ENCODE results near the gene EIF1.
"Not testable (repeated sequence)": the region's sequence is repeated elsewhere in the genome, so short reads cannot be mapped to it uniquely, and the experiment has no call there.

EIF1 gene

DNA sequence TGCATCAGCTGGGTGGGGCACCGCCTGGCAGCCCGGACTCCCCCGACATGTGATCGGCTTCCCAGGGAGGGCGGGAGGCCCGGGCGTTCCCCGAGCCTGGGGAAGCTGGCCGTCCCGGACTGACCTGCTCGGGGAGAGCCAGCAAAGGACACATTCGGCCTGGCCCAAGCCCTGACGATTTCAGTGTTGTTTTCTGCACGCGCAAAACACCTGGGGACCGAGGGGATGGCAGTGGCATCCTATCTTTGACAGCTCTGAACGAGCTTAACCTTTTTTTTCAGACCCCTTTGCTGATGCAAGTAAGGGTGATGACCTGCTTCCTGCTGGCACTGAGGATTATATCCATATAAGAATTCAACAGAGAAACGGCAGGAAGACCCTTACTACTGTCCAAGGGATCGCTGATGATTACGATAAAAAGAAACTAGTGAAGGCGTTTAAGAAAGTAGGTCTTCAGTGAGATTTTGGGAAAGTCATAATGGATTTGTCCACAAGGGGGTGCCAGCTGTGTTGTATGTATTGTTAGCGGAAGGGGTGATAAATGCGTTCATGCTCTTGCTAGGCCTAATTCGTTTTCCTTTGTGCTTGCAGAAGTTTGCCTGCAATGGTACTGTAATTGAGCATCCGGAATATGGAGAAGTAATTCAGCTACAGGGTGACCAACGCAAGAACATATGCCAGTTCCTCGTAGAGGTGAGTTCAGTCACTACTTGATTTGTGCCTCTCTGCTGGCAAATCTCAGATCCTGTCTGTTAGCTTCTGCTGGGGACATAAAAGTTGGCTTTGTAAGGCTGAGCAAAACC lies 1.0 kb downstream of the EIF1 start:
- Histone ChIP-seq H3K4me3 (ENCODE audit: insufficient read depth, low read depth, low read length) (peak overlapping the region; percentile 86), H3K27me3 (ENCODE audit: control insufficient read depth, insufficient read depth, low read length, poor library complexity, severe bottlenecking) (no peaks in the 10 kb centered on the region), H3K36me3 (ENCODE audit: control insufficient read depth, insufficient read depth, low read length) (peaks cover 32% of the 10 kb centered on the region), H3K27ac (ENCODE audit: insufficient read depth, low read depth, low read length, poor library complexity, severe bottlenecking) (peak overlapping the region; percentile 98), H3K4me1 (ENCODE audit: control insufficient read depth, insufficient read depth, low read length) (no peaks in the 10 kb centered on the region), H3K9me3 (ENCODE audit: control insufficient read depth, low read length) (no peaks in the 10 kb centered on the region)
- 6 to 9% methylated on average over 27 of the region's 27 CpGs for WGBS, 2 experiments

DNA sequence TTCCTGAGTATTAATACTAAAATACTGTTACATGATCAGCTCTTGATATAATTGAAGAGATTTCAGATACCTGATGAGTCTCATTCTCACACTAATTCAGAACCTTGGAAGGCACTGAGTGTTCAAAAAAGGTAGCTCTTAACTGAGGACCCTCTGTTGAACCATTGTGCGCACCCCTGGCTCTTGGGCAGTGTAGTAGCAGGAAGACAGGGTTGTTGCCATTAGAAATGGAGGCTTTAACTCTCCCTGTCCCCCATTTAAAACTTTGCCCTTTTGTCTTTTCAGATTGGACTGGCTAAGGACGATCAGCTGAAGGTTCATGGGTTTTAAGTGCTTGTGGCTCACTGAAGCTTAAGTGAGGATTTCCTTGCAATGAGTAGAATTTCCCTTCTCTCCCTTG lies 1.8 kb downstream of the EIF1 start:
- peak overlapping the region; percentile 86 for H3K4me3 ChIP-seq (ENCODE audit: insufficient read depth, low read depth, low read length)
- no peaks in the 10 kb centered on the region for H3K9me3 ChIP-seq (ENCODE audit: control insufficient read depth, low read length)
- H3K27me3 ChIP-seq (ENCODE audit: control insufficient read depth, insufficient read depth, low read length, poor library complexity, severe bottlenecking), result no peaks in the 10 kb centered on the region
- H3K4me1 ChIP-seq (ENCODE audit: control insufficient read depth, insufficient read depth, low read length), result no peaks in the 10 kb centered on the region
- H3K36me3 ChIP-seq (ENCODE audit: control insufficient read depth, insufficient read depth, low read length), result peaks cover 32% of the 10 kb centered on the region
- peak overlapping the region; percentile 98 for H3K27ac ChIP-seq (ENCODE audit: insufficient read depth, low read depth, low read length, poor library complexity, severe bottlenecking)
- 95 to 100% methylated on average over 2 of the region's 2 CpGs for WGBS, 2 experiments

DNA sequence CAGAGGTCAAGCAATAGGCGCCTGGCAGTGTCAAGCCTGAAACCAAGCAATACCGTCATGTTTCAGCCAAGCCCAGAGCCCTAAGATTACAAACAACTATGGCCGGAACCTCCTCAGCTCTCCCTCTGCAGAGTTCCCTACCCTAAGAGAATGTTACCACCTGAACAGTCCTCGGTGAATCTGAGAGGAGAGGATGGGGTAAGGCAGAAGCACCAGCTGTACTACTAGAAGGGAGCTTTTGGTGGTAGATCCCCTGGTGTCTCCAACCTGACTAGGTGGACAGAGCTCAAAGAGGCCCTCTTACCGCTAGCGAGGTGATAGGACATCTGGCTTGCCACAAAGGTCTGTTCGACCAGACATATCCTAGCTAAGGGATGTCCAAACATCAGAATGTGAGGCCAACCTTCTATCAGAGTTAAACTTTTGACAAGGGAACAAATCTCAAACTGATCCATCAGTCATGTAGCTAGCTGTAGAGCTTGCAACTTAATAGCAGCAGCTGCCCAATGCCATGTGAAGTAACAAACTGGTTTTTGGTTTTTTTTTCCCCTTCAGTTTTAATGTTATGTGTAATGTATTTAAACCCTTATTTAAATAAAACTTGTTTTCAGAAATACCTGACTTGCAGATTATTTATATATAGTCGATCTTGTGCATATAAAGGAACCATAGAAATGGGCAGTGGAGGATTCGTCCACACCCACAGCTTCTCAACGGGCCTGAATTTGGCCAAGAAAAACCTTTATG lies 2.5 kb downstream of the EIF1 start:
- 95 to 96% methylated on average over 10 of the region's 10 CpGs for WGBS, 2 experiments
- Histone ChIP-seq H3K36me3 (ENCODE audit: control insufficient read depth, insufficient read depth, low read length) (peaks cover 32% of the 10 kb centered on the region), H3K4me3 (ENCODE audit: insufficient read depth, low read depth, low read length) (no peak overlapping the region), H3K9me3 (ENCODE audit: control insufficient read depth, low read length) (no peaks in the 10 kb centered on the region), H3K27me3 (ENCODE audit: control insufficient read depth, insufficient read depth, low read length, poor library complexity, severe bottlenecking) (no peaks in the 10 kb centered on the region), H3K27ac (ENCODE audit: insufficient read depth, low read depth, low read length, poor library complexity, severe bottlenecking) (no peak overlapping the region), H3K4me1 (ENCODE audit: control insufficient read depth, insufficient read depth, low read length) (no peaks in the 10 kb centered on the region)

DNA sequence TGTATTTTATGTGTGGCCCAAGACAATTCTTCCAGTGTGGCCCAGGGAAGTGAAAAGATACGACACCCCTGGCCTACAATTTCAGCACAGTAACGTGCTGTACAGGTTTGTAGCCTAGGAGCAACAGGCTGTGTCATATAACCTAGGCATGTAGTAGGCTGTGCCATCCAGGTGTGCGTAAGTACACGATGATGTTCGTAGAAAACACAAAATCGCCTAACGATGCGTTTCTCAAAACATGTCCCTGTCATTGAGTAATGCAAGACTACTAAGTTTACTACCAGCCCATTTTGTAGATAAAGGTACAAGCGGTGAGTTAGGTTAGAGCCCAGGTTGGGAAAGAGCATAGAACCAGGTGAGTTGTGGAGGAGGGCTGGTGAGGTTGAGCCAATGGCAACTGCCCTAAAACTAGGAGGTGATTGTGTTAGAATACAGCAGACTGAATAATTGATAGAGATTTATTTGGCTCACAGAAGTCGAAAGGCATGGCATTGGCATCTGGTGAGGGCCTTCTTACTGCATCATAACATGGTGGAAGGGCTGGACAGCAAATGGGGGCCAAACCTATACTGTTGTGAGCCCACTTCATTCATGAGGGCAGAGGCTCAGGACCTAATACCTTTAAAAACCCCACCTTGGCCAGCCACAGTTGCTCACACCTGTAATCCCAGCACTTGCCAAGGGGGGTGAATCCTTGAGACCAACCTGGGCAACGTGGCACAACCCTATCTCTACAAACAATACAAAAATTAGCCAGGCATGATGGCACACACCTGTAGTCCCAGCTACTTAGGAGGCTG lies 4.2 kb downstream of the EIF1 start:
- peaks cover 32% of the 10 kb centered on the region for H3K36me3 ChIP-seq (ENCODE audit: control insufficient read depth, insufficient read depth, low read length)
- WGBS, 2 experiments, result 95 to 96% methylated on average over 11 of the region's 11 CpGs
- H3K4me1 ChIP-seq (ENCODE audit: control insufficient read depth, insufficient read depth, low read length), result no peaks in the 10 kb centered on the region
- H3K27me3 ChIP-seq (ENCODE audit: control insufficient read depth, insufficient read depth, low read length, poor library complexity, severe bottlenecking), result no peaks in the 10 kb centered on the region
- no peaks in the 10 kb centered on the region for H3K9me3 ChIP-seq (ENCODE audit: control insufficient read depth, low read length)
- H3K4me3 ChIP-seq (ENCODE audit: insufficient read depth, low read depth, low read length), result no peak overlapping the region
- H3K27ac ChIP-seq (ENCODE audit: insufficient read depth, low read depth, low read length, poor library complexity, severe bottlenecking), result no peak overlapping the region

DNA sequence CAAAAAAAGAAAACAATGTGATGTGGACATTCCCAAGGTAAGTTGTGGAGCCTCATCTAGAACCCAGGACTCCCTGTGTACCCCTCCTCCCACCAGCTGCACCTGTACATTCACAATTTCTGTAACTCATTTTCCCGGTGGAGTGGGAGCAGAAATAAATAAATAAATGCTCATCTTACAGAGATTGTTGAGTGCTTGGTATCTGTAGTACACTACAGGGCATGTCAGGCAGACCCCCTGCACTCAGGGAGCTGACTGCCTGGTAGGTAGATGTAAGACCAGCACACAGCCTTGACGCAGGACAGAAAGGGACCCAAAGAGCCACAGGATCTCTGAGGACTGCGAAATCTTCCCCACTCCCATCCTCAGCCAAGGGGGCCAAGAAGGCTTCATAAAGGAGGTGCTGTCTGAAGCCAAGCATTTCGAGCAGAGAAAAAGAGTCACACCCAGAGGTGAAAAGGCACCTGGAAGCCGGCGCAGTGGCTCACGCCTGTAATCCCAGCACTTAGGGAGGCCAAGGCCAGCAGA lies 6.5 kb downstream of the EIF1 start:
- H3K36me3 ChIP-seq (ENCODE audit: control insufficient read depth, insufficient read depth, low read length), result peaks cover 29% of the 10 kb centered on the region
- H3K27me3 ChIP-seq (ENCODE audit: control insufficient read depth, insufficient read depth, low read length, poor library complexity, severe bottlenecking), result no peaks in the 10 kb centered on the region
- no peak overlapping the region for H3K4me3 ChIP-seq (ENCODE audit: insufficient read depth, low read depth, low read length)
- H3K27ac ChIP-seq (ENCODE audit: insufficient read depth, low read depth, low read length, poor library complexity, severe bottlenecking), result no peak overlapping the region
- no peaks in the 10 kb centered on the region for H3K4me1 ChIP-seq (ENCODE audit: control insufficient read depth, insufficient read depth, low read length)
- H3K9me3 ChIP-seq (ENCODE audit: control insufficient read depth, low read length), result no peaks in the 10 kb centered on the region
- 93 to 95% methylated on average over 7 of the region's 7 CpGs for WGBS, 2 experiments

DNA sequence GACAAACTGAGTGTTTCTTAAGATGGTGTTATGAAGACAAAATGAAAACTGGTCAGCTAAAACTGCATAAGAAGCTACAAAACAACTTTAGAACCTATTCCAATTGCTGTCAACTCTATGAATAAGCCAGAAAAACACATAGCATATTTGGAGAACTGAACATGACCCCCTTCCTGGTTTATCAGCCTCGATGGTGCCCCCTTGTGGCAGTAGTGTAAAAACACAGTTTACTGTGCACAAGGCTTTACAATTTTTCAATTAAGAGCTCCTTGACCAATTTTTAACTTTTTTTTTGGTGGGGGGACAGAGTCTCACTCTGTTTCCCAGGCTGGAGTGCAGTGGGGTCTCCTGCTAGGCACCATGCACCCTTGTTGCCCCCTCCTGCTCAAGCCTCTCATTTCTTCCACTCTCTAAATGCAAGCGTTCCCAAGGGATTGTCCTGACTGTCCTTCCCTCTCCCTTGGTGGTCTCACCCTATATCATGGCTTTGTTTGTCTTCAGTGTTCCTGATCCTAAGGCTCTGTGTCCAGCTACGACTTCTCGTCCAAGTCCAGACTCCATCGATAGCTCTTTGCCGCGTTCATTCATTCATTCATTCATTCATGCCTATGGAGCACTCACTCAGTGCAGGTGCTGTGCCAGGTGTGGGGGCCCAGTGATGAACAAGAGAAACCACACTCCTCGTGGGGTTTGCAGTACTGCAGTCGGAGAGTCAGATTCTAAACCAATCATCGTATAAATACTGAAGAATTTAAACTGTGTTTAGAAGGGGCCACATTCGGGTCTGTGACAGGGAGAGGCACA lies 7.5 kb downstream of the EIF1 start:
- H3K27me3 ChIP-seq (ENCODE audit: control insufficient read depth, insufficient read depth, low read length, poor library complexity, severe bottlenecking), result no peaks in the 10 kb centered on the region
- no peak overlapping the region for H3K27ac ChIP-seq (ENCODE audit: insufficient read depth, low read depth, low read length, poor library complexity, severe bottlenecking)
- 70 to 74% methylated on average over 11 of the region's 11 CpGs for WGBS, 2 experiments
- H3K9me3 ChIP-seq (ENCODE audit: control insufficient read depth, low read length), result no peaks in the 10 kb centered on the region
- H3K4me3 ChIP-seq (ENCODE audit: insufficient read depth, low read depth, low read length), result no peak overlapping the region
- H3K36me3 ChIP-seq (ENCODE audit: control insufficient read depth, insufficient read depth, low read length), result peaks cover 19% of the 10 kb centered on the region
- no peaks in the 10 kb centered on the region for H3K4me1 ChIP-seq (ENCODE audit: control insufficient read depth, insufficient read depth, low read length)

DNA sequence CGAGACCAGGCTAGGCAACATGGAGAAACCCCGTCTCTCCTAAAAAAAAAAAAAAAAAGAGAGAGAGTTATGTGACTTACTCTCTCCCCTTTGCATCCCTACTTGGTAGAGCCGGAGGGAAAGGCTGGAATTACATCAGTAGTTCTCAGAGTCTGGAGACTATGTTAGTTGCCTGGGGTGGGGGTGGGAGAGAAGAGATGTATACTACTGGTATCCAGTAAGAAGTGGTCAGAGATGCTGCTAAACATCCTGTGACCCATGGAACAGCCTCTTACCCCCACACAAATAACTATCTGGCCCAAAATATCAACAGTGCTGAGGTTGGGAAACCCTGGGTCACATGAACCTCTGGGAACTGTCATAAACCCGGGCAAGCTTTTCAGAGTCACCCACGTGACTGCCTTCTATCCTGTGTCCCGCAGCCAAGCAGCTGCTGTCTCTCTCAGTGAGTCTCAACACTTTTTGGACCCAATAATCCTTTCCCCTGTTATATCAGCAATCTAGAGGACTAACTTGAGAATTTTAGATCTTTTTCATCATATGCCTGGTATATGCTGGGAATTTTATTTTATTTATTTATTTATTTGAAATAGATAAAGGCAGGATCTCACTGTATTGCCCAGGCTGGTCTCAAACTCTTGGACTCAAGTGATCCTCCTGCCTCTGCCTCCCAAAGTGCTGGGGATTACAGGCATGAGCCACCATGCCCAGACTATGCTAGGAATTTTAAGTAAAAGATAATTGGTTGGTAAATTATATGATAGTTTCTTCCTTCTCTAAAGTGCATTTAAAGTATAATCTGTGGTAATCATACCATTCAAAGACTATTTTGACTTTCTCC lies 8.7 kb downstream of the EIF1 start:
- no peak overlapping the region for H3K4me3 ChIP-seq (ENCODE audit: insufficient read depth, low read depth, low read length)
- no peaks in the 10 kb centered on the region for H3K4me1 ChIP-seq (ENCODE audit: control insufficient read depth, insufficient read depth, low read length)
- WGBS, 2 experiments, result 83 to 85% methylated on average over 5 to 6 of the region's 6 CpGs
- no peaks in the 10 kb centered on the region for H3K9me3 ChIP-seq (ENCODE audit: control insufficient read depth, low read length)
- peaks cover 9% of the 10 kb centered on the region for H3K36me3 ChIP-seq (ENCODE audit: control insufficient read depth, insufficient read depth, low read length)
- no peak overlapping the region for H3K27ac ChIP-seq (ENCODE audit: insufficient read depth, low read depth, low read length, poor library complexity, severe bottlenecking)
- H3K27me3 ChIP-seq (ENCODE audit: control insufficient read depth, insufficient read depth, low read length, poor library complexity, severe bottlenecking), result no peaks in the 10 kb centered on the region

DNA sequence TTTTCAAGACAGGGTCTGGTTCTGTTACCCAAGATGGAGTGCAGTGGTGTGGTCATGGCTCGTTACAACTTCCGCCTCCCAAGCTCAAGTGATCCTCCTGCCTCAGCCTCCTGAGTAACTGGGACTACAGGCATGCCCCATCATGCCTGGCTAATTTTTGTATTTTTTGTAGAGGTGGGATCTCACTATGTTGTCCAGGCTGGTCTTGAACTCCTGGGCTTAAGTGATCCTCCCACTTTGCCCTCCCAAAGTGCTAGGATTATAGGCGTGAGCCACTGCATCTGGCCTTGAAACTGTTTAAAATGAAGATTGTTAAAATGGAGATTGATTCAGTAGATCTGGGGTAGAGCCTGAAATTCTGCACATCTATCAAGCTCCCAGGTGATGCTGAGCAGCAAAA lies 12.2 kb downstream of the EIF1 start:
- not testable (repeated sequence) for H3K9me3 ChIP-seq (ENCODE audit: control insufficient read depth, low read length); H3K4me3 ChIP-seq (ENCODE audit: insufficient read depth, low read depth, low read length); H3K27ac ChIP-seq (ENCODE audit: insufficient read depth, low read depth, low read length, poor library complexity, severe bottlenecking); H3K4me1 ChIP-seq (ENCODE audit: control insufficient read depth, insufficient read depth, low read length); H3K36me3 ChIP-seq (ENCODE audit: control insufficient read depth, insufficient read depth, low read length)
- H3K27me3 ChIP-seq (ENCODE audit: control insufficient read depth, insufficient read depth, low read length, poor library complexity, severe bottlenecking), result peaks cover 19% of the 10 kb centered on the region
- WGBS, 2 experiments, result 89 to 90% methylated on average over 3 of the region's 3 CpGs

DNA sequence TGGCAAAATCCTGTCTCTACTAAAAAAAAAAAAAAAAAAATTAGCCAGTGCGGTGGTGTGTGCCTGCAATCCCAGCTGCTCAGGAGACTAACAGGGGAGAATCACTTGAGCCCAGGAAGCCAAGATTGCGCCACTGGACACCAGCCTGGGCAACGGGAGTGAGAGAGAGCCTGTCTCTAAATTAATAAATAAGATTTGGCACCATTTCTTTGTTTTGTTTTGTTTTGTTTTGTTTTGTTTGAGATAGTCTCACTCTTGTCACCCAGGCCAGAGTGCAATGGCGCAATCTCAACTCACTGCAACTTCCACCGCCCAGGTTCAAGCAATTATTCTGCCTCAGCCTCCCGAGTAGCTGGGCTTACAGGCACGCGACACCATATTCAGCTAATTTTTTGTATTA lies 14.0 kb downstream of the EIF1 start:
- no peaks in the 10 kb centered on the region for H3K9me3 ChIP-seq (ENCODE audit: control insufficient read depth, low read length)
- peaks cover 28% of the 10 kb centered on the region for H3K27me3 ChIP-seq (ENCODE audit: control insufficient read depth, insufficient read depth, low read length, poor library complexity, severe bottlenecking)
- no peak overlapping the region for H3K27ac ChIP-seq (ENCODE audit: insufficient read depth, low read depth, low read length, poor library complexity, severe bottlenecking)
- H3K36me3 ChIP-seq (ENCODE audit: control insufficient read depth, insufficient read depth, low read length), result no peaks in the 10 kb centered on the region
- 92 to 97% methylated on average over 8 of the region's 8 CpGs for WGBS, 2 experiments
- peaks cover 5% of the 10 kb centered on the region for H3K4me1 ChIP-seq (ENCODE audit: control insufficient read depth, insufficient read depth, low read length)
- no peak overlapping the region for H3K4me3 ChIP-seq (ENCODE audit: insufficient read depth, low read depth, low read length)
